Naive B cell (primary cell): Measurements from ENCODE around the gene PI4K2B. TPM values are rescaled to one million over a fixed set of nuclear protein-coding genes. Genes with fewer than 3 reads are reported as not detected.
A peak's percentile ranks its signal among the peaks of the same experiment; 100 is the strongest.
"Not testable (repeated sequence)": the region's sequence is repeated elsewhere in the genome, so short reads cannot be mapped to it uniquely, and the experiment has no call there.

ENCODE experiments used
- ATAC-seq, 2 donors: fragments of 150-1000 bp; cut with Tn5 transposase; 2 replicates each; pipeline ENCODE4 v1.10.0; 2021; ENCODE audit warnings: low read depth in 2 of 2, mild to moderate bottlenecking in 2 of 2, moderate library complexity in 2 of 2
- DNase-seq: peaks from one replicate; pipeline ENCODE4 v3.0.0; 2022
- H3K27ac Mint-ChIP-seq, 6 donors: one replicate each; pipeline ENCODE4 v1.8.0; 2020 to 2022; ENCODE audit warnings: mild to moderate bottlenecking in 6 of 6, mixed read lengths in 6 of 6, moderate library complexity in 5 of 6, inconsistent platforms in 2 of 6
- H3K27me3 Mint-ChIP-seq, 3 donors: one replicate each; pipeline ENCODE4 v1.8.0; 2021 to 2022; ENCODE audit warnings: mixed read lengths in 3 of 3, mild to moderate bottlenecking in 1 of 3
- H3K36me3 Mint-ChIP-seq, 2 donors: one replicate each; pipeline ENCODE4 v1.8.0; 2020 to 2022; ENCODE audit warnings: mixed read lengths in 2 of 2, inconsistent platforms in 1 of 2, mild to moderate bottlenecking in 1 of 2
- H3K4me1 Mint-ChIP-seq, 3 donors: one replicate each; pipeline ENCODE4 v1.8.0; 2020 to 2022; ENCODE audit warnings: mixed read lengths in 3 of 3, inconsistent platforms in 1 of 3, mild to moderate bottlenecking in 1 of 3, moderate library complexity in 1 of 3
- H3K4me3 Mint-ChIP-seq, 8 donors: one replicate each; pipeline ENCODE4 v1.8.0; 2020 to 2022; ENCODE audit warnings: mild to moderate bottlenecking in 8 of 8, mixed read lengths in 8 of 8, moderate library complexity in 8 of 8, inconsistent platforms in 2 of 8
- H3K9me3 Mint-ChIP-seq, 7 donors: one replicate each; pipeline ENCODE4 v1.8.0; 2020 to 2022; ENCODE audit warnings: mixed read lengths in 7 of 7, mild to moderate bottlenecking in 5 of 7, inconsistent platforms in 2 of 7, moderate library complexity in 1 of 7
- polyA plus RNA-seq, 6 donors: library from polyadenylated mRNA; unstranded; fragments of 300-500 nt; fragmentation: Illumina TruSeq; gene quantifications; one replicate each; pipeline ENCODE4 v1.2.3, GENCODE V29; 2021; ENCODE audit warnings: low read depth in 6 of 6

The PI4K2B gene
- polyA plus RNA-seq, 6 donors from 2014 or later, result 8.0 to 10.8 (median 9.2) TPM

DNA sequence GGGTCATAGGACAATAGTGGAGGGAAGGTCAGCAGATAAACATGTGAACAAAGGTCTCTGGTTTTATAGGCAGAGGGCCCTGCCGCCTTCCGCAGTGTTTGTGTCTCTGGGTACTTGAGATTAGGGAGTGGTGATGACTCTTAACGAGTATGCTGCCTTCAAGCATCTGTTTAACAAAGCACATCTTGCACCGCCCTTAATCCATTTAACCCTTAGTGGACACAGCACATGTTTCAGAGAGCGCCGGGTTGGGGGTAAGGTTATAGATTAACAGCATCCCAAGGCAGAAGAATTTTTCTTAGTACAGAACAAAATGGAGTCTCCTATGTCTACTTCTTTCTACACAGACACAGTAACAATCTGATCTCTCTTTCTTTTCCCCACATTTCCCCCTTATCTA is 15.0 kb downstream of the PI4K2B start:
- not testable (repeated sequence) for H3K27me3 Mint-ChIP-seq, ATAC-seq, H3K36me3 Mint-ChIP-seq, H3K4me3 Mint-ChIP-seq, H3K27ac Mint-ChIP-seq, DNase-seq
- peaks cover 0 to 20% (median 10%) of the 10 kb centered on the region in 7 donors for H3K9me3 Mint-ChIP-seq
- H3K4me1 Mint-ChIP-seq, result peaks cover 31 to 63% (median 59%) of the 10 kb centered on the region in 3 donors

DNA sequence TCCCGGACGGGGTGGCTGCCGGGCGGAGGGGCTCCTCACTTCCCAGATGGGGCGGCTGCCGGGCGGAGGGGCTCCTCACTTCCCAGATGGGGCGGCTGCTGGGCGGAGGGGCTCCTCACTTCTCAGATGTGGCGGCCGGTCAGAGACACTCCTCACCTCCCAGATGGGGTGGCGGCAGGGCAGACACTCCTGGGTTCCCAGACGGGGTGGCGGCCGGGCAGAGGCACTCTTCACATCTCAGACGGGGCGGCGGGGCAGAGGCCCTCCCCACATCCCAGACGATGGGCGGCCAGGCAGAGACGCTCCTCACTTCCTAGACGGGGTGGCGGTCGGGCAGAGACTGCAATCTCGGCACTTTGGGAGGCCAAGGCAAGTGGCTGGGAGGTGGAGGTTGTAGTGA is 15.7 kb downstream of the PI4K2B start:
- H3K27me3 Mint-ChIP-seq, DNase-seq, ATAC-seq, H3K4me3 Mint-ChIP-seq, H3K36me3 Mint-ChIP-seq: not testable (repeated sequence)
- peaks cover 28 to 61% (median 56%) of the 10 kb centered on the region in 3 donors for H3K4me1 Mint-ChIP-seq
- peaks cover 0 to 16% (median 10%) of the 10 kb centered on the region in 7 donors for H3K9me3 Mint-ChIP-seq
- peak overlapping the region in 1 of 6 donors; percentile 36 for H3K27ac Mint-ChIP-seq

DNA sequence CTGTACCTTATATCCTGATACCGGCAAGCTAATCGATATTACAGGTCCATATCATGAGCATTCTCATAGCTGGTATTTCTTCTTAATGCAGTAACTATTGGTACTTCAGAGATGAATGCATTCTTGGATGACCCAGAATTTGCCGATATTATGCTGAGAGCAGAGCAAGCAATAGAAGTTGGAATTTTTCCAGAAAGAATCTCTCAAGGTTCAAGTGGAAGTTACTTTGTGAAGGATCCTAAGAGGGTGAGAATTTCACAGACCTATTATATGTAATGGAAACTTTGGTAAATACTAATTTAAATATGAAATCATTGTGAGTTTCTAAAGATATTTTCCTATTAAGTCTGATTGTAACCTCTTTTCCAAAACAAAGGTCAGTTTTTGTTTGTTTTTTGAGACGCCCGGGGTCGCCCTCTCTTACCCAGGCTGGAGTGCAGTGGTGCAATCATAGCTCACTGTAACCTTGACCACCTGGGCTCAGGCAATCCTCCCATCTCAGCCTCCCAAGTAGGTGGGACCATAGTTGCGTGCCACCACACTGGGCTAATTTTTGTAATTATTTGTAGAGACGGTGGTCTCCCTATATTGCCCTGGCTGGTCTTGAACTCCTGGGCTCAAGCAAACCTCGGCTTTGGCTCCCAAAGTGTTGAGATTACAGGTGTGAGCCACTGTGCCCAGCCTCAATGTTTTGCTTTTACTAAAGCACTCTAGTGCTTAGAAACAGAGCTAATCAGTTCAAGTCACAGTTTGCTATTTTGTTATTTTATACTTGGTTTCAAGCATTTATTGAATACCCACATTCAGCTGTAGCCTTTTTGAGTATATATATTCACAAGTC is 18.6 kb downstream of the PI4K2B start:
- ATAC-seq (no peak), DNase-seq (no peak)
- H3K4me1 Mint-ChIP-seq, result peaks cover 16 to 47% (median 44%) of the 10 kb centered on the region in 3 donors
- H3K9me3 Mint-ChIP-seq, result peaks cover 0 to 8% (median 4%) of the 10 kb centered on the region in 7 donors
- H3K27ac Mint-ChIP-seq, result peak overlapping the region in 2 of 6 donors; percentile 28 to 77
- H3K4me3 Mint-ChIP-seq, result no peak overlapping the region
- H3K36me3 Mint-ChIP-seq, result peaks cover 0 to 5% of the 10 kb centered on the region in 2 donors
- H3K27me3 Mint-ChIP-seq, result no peaks in the 10 kb centered on the region

DNA sequence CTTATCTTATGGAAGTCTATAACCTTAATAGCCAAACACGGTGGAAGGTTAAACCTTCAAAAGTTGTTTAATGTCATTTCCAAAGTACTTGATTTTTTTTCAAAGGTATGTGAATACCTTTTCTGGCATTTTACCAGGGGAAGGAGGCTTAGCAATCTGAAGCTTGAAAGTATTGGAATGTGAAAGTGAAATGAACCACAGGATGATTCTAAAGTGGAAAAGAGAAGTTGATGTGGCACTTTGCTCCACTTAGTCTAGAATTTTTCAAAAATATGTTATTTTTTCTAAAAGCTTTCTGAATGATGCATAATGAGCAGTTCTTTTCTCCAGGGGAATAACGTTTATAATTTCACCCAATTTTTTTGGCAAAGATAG is 19.2 kb downstream of the PI4K2B start:
- DNase-seq, result no peak
- no peak overlapping the region for H3K27ac Mint-ChIP-seq
- peaks cover 0 to 8% (median 4%) of the 10 kb centered on the region in 7 donors for H3K9me3 Mint-ChIP-seq
- peaks cover 0 to 5% of the 10 kb centered on the region in 2 donors for H3K36me3 Mint-ChIP-seq
- peak; percentile 52 to 59 for ATAC-seq
- H3K4me3 Mint-ChIP-seq, result no peak overlapping the region
- H3K4me1 Mint-ChIP-seq, result peaks cover 15 to 42% (median 37%) of the 10 kb centered on the region in 3 donors
- no peaks in the 10 kb centered on the region for H3K27me3 Mint-ChIP-seq

DNA sequence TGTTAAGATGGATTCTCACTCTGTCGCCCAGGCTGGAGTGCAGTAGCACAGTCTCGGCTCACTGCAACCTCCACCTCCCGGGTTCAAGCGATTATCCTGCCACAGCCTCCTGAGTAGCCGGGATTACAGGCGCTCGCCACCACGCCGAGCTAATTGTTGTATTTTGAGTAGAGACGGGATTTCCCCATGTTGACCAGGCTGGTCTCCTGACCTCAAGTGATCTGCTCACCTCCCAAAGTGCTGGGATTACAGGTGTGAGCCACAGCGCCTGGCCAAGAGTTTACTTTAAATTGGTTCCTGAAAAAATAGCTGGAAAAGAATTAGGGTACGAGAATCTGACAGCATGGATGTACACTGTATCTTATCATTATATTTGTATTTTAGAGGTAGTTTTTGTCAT is 20.0 kb downstream of the PI4K2B start:
- H3K9me3 Mint-ChIP-seq, H3K27ac Mint-ChIP-seq, ATAC-seq, H3K27me3 Mint-ChIP-seq, DNase-seq, H3K4me3 Mint-ChIP-seq, H3K36me3 Mint-ChIP-seq: not testable (repeated sequence)
- peaks cover 15 to 38% (median 33%) of the 10 kb centered on the region in 3 donors for H3K4me1 Mint-ChIP-seq

DNA sequence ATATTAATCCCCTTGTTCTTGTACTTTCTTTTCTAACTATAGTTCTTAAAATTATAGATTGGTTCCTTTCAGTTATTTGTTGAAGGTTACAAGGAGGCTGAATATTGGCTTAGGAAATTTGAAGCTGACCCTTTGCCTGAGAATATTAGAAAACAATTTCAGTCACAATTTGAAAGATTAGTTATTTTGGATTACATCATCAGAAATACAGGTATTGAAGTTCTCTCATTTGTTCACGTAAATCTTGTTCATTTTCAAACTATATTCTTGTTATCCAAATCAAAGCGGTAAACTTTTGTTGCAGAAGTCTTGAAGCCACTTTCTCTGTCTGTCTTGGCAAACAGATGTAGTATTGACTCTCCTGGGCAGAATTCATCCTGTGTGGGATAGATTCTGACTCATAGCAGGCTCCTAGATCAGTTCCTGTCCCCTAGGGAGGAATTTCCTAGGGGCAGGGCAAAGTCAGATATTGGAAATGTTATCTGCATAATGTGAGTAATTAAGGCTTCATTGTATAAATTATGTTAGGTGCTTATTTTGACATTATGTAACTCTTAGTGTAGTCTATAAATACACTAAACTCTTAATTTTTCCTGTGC is 25.2 kb downstream of the PI4K2B start:
- H3K27ac Mint-ChIP-seq, result peak overlapping the region in 2 of 6 donors; percentile 28 to 56
- H3K9me3 Mint-ChIP-seq, result no peaks in the 10 kb centered on the region
- ATAC-seq (no peak), DNase-seq (no peak)
- peaks cover 6 to 10% of the 10 kb centered on the region in 2 donors for H3K36me3 Mint-ChIP-seq
- H3K27me3 Mint-ChIP-seq, result no peaks in the 10 kb centered on the region
- peaks cover 0 to 5% (median 2%) of the 10 kb centered on the region in 3 donors for H3K4me1 Mint-ChIP-seq
- H3K4me3 Mint-ChIP-seq, result no peak overlapping the region

DNA sequence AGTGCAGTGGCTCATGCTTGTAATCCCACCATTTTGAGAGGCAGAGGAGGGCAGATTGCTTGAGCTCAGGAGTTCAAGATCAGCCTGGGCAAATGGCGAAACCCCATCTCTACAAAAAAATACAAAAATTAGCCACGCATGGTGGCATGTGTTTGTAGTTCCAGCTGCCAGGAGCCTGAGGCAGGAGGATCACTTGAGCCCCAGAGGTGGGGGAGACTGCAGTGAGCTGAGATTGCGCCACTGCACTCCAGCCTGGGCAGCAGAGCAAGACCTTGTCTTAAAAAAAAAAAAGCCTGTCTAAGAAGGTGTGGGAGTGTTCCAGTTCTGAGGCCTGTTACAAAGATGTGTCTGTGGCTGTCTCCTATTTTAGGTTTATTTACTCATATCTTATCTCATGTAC is 38.0 kb downstream of the PI4K2B start:
- Mint-ChIP-seq H3K4me3 (no peak overlapping the region), H3K9me3 (no peaks in the 10 kb centered on the region), H3K4me1 (no peaks in the 10 kb centered on the region), H3K27ac (no peak overlapping the region), H3K36me3 (peaks cover 12 to 26% of the 10 kb centered on the region in 2 donors), H3K27me3 (no peaks in the 10 kb centered on the region)
- no peak for DNase-seq
- ATAC-seq, result no peak

DNA sequence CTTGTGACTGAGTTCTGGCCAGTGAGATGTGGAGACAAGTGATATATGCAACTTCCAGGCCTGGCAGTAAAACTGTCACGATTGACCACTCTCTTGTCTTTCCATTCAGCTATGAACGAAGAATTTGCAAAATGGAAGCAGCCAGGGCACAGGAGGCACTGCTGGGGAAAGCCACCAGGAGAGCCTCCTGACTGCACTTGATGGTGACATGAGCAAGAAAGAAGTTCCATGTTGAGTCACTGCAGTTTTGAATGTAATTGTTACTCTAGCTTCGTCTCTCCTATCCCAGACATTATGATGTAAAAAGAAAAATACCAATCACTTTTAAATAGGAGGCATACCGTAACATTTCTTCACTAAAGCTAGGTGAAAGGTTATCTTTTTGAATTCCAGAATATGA is 46.4 kb downstream of the PI4K2B start:
- no peak for ATAC-seq
- DNase-seq, result no peak
- Mint-ChIP-seq H3K27me3 (no peaks in the 10 kb centered on the region), H3K36me3 (peaks cover 0 to 7% of the 10 kb centered on the region in 2 donors), H3K4me3 (no peak overlapping the region), H3K9me3 (no peaks in the 10 kb centered on the region), H3K27ac (no peak overlapping the region), H3K4me1 (no peaks in the 10 kb centered on the region)

DNA sequence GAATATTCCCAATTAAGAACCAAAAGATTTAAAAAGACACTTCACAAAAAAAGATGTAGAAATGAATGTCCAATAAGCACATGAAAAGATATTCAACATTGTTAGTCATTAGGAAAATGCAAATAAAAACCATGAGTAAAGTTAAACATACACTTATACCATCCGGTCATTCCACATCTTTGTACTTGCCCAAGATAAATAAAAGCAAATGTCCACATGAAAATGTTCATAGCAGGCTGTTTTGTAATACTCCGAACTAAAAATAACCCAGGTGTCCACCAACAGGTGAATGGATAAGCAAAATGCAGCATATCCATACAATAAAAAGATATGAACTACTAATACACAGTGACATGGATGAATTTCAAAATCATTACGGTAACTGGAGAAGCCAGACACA is 50.1 kb downstream of the PI4K2B start:
- Mint-ChIP-seq H3K36me3 (peaks cover 7 to 11% of the 10 kb centered on the region in 2 donors), H3K27me3 (no peaks in the 10 kb centered on the region), H3K27ac (no peak overlapping the region), H3K4me1 (no peaks in the 10 kb centered on the region), H3K4me3 (no peak overlapping the region), H3K9me3 (peaks cover 4 to 18% (median 14%) of the 10 kb centered on the region in 7 donors)
- no peak for DNase-seq
- no peak for ATAC-seq

DNA sequence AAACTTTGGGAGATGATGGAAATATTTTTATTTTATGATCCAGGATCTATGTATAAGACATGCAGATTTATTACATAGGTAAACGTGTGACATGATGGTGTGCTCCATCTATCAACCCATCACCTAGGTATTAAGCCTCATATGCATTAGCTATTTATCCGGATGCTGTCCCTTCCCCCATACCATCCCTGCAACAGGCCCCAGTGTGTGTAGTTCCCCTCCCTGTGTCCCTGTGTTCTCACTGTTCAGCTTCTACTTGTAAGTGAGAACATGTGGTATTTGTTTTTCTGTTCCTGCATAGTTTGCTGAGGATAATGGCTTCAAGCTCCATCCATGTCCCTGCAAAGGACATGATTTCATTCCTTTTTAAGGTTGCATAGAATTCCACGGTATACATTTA is 50.6 kb downstream of the PI4K2B start:
- Mint-ChIP-seq H3K36me3 (peaks cover 7 to 13% of the 10 kb centered on the region in 2 donors), H3K27me3 (no peaks in the 10 kb centered on the region), H3K27ac (no peak overlapping the region), H3K9me3 (peaks cover 4 to 20% (median 14%) of the 10 kb centered on the region in 7 donors), H3K4me3 (no peak overlapping the region), H3K4me1 (no peaks in the 10 kb centered on the region)
- DNase-seq (no peak), ATAC-seq (no peak)

DNA sequence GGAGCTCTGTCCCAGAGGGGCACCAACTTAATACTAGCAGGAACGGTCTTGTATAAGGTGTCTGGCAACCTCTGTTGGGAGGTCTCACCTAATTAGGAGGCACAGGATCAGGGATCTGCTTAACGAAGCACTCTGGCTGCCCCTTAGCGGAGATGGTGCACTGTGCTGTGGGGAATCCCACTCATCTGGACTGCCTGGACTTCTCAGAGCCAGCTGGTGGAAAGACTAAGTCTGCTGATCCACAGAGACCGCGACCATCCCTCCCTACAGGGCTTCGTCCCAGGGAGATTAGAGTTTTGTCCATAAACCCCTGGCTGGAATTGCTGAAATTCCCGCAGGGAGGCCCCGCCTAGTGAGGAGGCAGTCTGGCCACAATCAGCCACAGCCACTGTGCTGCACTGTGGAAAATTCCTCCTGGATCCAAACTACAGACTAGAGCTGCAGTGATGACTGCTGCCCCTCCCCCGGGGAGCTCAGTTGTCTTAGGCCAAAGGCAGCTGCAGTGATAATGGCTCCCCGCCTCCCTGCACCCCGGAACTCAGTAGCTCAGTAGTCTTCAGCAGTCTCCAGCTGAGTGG is 56.7 kb downstream of the PI4K2B start:
- Mint-ChIP-seq H3K9me3 (peaks cover 4 to 20% (median 14%) of the 10 kb centered on the region in 7 donors), H3K4me1 (no peaks in the 10 kb centered on the region), H3K4me3 (no peak overlapping the region), H3K27ac (no peak overlapping the region), H3K27me3 (no peaks in the 10 kb centered on the region), H3K36me3 (peaks cover 7 to 13% of the 10 kb centered on the region in 2 donors)
- DNase-seq (no peak), ATAC-seq (no peak)

DNA sequence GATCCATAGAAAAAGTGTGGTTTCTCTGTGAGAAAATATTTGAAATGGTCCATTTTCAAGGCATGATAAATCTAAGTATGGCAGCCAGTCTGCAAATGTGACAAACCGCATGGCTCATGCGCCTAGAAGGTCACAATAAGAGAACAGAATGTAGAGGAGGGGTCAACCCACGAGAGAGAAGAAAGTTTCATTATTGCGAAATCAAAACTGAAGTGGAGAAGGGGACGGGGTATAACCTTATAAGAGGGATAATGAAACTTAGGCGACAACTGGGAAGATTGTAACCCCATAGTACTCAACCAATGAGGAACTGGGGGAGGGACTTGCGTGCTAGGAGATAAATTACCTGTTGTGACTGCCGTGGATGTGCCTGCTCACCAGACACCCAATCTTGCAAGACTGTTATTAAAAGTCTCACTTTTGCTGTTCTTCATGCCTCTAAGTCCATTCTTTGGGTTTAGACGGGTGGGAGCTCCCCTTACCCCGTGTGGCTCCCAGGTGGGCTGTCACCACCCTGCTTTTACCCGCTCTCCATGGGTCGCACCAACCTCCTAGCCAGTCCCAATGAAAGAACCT is 57.4 kb downstream of the PI4K2B start:
- Mint-ChIP-seq H3K27ac (no peak overlapping the region), H3K4me3 (no peak overlapping the region), H3K27me3 (no peaks in the 10 kb centered on the region), H3K36me3 (peaks cover 7 to 13% of the 10 kb centered on the region in 2 donors), H3K4me1 (no peaks in the 10 kb centered on the region), H3K9me3 (peaks cover 4 to 20% (median 14%) of the 10 kb centered on the region in 7 donors)
- DNase-seq (no peak), ATAC-seq (no peak)

DNA sequence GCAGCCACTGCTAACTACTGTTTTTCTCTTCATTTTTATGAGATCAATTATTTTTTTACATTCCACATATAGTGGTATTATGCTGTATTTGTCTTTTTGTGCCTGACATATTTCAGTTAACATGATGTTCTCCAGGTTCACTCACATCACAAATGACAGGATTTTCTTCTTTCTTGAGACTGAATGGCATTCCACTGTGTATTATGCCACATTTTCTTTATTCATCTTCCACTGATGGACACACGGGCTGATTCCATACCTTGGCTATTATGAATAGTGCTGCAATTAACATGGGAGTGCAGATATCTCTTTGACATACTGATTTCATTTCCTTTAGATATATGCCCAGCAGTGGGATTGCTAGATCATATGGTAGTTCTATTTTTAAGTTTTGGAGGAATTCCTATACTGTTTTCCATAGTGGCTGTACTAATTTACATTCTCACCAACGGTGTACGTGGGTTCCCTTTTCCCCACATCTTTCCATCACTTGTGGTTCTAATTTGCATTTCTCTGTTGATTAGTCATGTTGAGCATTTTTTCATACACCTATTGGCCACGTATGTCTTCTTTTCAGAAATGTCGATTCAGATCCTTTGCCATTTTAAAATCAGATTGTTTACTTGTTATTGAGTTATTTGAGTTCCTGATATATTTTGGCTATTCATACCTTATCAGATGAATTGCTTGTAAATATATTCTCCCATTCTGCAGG is 63.9 kb downstream of the PI4K2B start:
- Mint-ChIP-seq H3K27me3 (peaks cover 0 to 9% (median 4%) of the 10 kb centered on the region in 3 donors), H3K27ac (no peak overlapping the region), H3K9me3 (no peaks in the 10 kb centered on the region), H3K36me3 (no peaks in the 10 kb centered on the region), H3K4me3 (no peak overlapping the region), H3K4me1 (no peaks in the 10 kb centered on the region)
- no peak for DNase-seq
- no peak for ATAC-seq
